IPS-18c (cell line): ENCODE results near the gene JSRP1.

ENCODE experiments used
- H3K4me3 ChIP-seq: 2 replicates; pipeline ENCODE4 v1.7.0; 2013; ENCODE audit warnings: low read depth, mild to moderate bottlenecking, low read length, moderate library complexity; ENCODE audit not compliant: insufficient read depth
- H3K9me3 ChIP-seq: one replicate; pipeline ENCODE4 v1.6.1; 2013; ENCODE audit warnings: mild to moderate bottlenecking, low read length, moderate library complexity; ENCODE audit not compliant: control insufficient read depth, insufficient read depth

The JSRP1 gene

GRCh38 chr19:2242092-2242537 is 14.1 kb downstream of the JSRP1 start:
- Histone ChIP-seq H3K4me3 (no peak overlapping the region), H3K9me3 (peaks cover 2% of the 10 kb centered on the region)

GRCh38 chr19:2240881-2241760 is 15.1 kb downstream of the JSRP1 start:
- Histone ChIP-seq H3K9me3 (peaks cover 2% of the 10 kb centered on the region), H3K4me3 (no peak overlapping the region)

GRCh38 chr19:2239771-2240770 is 16.1 kb downstream of the JSRP1 start:
- H3K4me3 ChIP-seq = peak overlapping the region; percentile 36
- H3K9me3 ChIP-seq = peaks cover 2% of the 10 kb centered on the region

- Histone ChIP-seq H3K4me3 (no peak overlapping the region), H3K9me3 (no peaks in the 10 kb centered on the region)
These were observed 17.0 kb downstream of the JSRP1 start for GRCh38 chr19:2239173-2239572.

- Histone ChIP-seq H3K4me3 (peak overlapping the region; percentile 91; the same call in 1 of the 2 replicates), H3K9me3 (no peaks in the 10 kb centered on the region)
These were observed 18.4 kb downstream of the JSRP1 start for GRCh38 chr19:2237869-2238153.

GRCh38 chr19:2237051-2237868 is 19.0 kb downstream of the JSRP1 start:
- peak overlapping the region; percentile 91 for H3K4me3 ChIP-seq
- no peaks in the 10 kb centered on the region for H3K9me3 ChIP-seq

- Histone ChIP-seq H3K4me3 (peak within 1 kb of the TSS; percentile 91), H3K9me3 (no peaks in the 10 kb centered on the region)
These were observed 19.7 kb downstream of the JSRP1 start, which contains the start of the genes PLEKHJ1 and SF3A2 for GRCh38 chr19:2236314-2237050. Gene PLEKHJ1, minus strand, starts transcription at chr19:2236329. Its CDS starts 81 bp downstream, at chr19:2236248. Gene SF3A2, plus strand, starts transcription at chr19:2236824. Its CDS starts 6,595 bp downstream, at chr19:2243419.

GRCh38 chr19:2236064-2236313 is 20.2 kb downstream of the JSRP1 start:
- no peaks in the 10 kb centered on the region for H3K9me3 ChIP-seq
- H3K4me3 ChIP-seq = peak overlapping the region; percentile 91

GRCh38 chr19:2235381-2236063 is 20.7 kb downstream of the JSRP1 start:
- peak overlapping the region; percentile 91 for H3K4me3 ChIP-seq
- no peaks in the 10 kb centered on the region for H3K9me3 ChIP-seq

GRCh38 chr19:2234996-2235380 is 21.2 kb downstream of the JSRP1 start:
- Histone ChIP-seq H3K4me3 (peak overlapping the region; percentile 91), H3K9me3 (no peaks in the 10 kb centered on the region)

GRCh38 chr19:2233601-2234280 is 22.5 kb downstream of the JSRP1 start:
- Histone ChIP-seq H3K9me3 (no peaks in the 10 kb centered on the region), H3K4me3 (no peak overlapping the region)

GRCh38 chr19:2232286-2233151 is 23.7 kb downstream of the JSRP1 start:
- no peaks in the 10 kb centered on the region for H3K9me3 ChIP-seq
- no peak overlapping the region for H3K4me3 ChIP-seq

GRCh38 chr19:2231621-2232221 is 24.5 kb downstream of the JSRP1 start:
- Histone ChIP-seq H3K9me3 (no peaks in the 10 kb centered on the region), H3K4me3 (no peak overlapping the region)

GRCh38 chr19:2230807-2231533 is 25.2 kb downstream of the JSRP1 start:
- H3K4me3 ChIP-seq = no peak overlapping the region
- H3K9me3 ChIP-seq = no peaks in the 10 kb centered on the region
